Tibial nerve (tissue), 4 donors: Measurements from ENCODE around the gene ATP5ME.

Experiments
- EP300 ChIP-seq, 2 donors: sonication (generic); formaldehyde crosslinking; IDR thresholded peaks; one replicate each; pipeline ENCODE4 v1.6.1; 2017; ENCODE audit warnings: antibody characterized with exemption in 2 of 2, mild to moderate bottlenecking in 1 of 2
- POLR2A ChIP-seq, 2 donors: fragments of 450-650 bp; IDR thresholded peaks; one replicate each; pipeline ENCODE4 v1.6.1; 2017; ENCODE audit warnings: antibody characterized with exemption in 2 of 2, mild to moderate bottlenecking in 2 of 2, moderate library complexity in 2 of 2
- TF ChIP-seq, protein P1 (sequence below), 5 experiments: fragments of 200-600 bp in 3 of 5; fragments of 450-650 bp in 2 of 5; sonication (generic) in 3 of 5; IDR thresholded peaks; one replicate each; pipeline ENCODE4 v1.5.1; 2016 to 2019; ENCODE audit warnings: antibody characterized with exemption in 5 of 5, mild to moderate bottlenecking in 3 of 5, moderate library complexity in 2 of 5

- TF ChIP-seq, protein P1, sequence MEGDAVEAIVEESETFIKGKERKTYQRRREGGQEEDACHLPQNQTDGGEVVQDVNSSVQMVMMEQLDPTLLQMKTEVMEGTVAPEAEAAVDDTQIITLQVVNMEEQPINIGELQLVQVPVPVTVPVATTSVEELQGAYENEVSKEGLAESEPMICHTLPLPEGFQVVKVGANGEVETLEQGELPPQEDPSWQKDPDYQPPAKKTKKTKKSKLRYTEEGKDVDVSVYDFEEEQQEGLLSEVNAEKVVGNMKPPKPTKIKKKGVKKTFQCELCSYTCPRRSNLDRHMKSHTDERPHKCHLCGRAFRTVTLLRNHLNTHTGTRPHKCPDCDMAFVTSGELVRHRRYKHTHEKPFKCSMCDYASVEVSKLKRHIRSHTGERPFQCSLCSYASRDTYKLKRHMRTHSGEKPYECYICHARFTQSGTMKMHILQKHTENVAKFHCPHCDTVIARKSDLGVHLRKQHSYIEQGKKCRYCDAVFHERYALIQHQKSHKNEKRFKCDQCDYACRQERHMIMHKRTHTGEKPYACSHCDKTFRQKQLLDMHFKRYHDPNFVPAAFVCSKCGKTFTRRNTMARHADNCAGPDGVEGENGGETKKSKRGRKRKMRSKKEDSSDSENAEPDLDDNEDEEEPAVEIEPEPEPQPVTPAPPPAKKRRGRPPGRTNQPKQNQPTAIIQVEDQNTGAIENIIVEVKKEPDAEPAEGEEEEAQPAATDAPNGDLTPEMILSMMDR (IDR thresholded peaks at IDR 0.05): no peak
- no peak for TF ChIP-seq POLR2A (IDR thresholded peaks at IDR 0.05)
- TF ChIP-seq EP300 (IDR thresholded peaks at IDR 0.05): no peak
These were observed 36.0 kb upstream of the ATP5ME start for GRCh38 chr4:710116-710515.
